Bone marrow (tissue), 2 donors: ENCODE data around the gene QRFP.

ENCODE experiments used
- DNase-seq, 2 donors: peaks; one replicate each; lab custom pipeline; 2025; lab: John Stamatoyannopoulos, UW

Gene QRFP, protein sequence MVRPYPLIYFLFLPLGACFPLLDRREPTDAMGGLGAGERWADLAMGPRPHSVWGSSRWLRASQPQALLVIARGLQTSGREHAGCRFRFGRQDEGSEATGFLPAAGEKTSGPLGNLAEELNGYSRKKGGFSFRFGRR

DNA sequence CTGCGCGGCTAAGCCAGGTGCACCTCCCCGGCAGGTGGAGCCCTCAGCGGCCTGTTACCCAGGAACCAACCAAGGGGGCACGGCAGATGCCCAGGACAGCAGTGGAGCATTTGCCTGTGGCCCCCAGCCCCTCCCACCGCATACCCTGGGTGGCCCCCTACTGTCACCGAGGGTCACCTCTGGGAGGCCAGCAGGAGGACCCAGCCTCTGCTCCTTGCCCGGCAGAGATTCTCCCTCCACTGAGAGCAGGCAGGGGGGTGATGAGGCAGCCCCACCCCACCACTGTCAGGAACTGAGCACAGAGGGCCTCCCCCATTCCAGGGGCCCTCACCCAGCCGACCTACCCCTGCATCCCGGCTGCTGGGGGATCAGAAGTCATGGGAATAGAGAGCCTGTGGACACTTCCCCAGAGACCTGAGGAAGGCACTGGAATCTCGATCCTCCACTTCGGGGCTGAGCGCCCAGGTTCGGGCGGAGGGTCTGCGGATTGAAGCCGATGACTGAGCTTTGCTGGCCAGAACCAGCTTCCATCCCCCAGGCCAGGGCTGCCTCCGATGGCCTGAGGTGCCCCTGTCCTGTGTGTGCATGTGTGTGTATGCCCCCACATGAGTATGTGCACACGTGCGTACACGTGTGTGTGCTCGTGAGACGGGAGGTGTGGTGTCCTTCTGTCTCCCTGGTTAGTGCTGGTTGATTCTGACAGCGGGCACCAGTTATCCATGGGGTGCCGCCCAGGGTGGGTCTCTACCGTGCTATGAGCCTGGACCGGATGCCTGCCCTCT, at the start of gene QRFP:
TSS of gene QRFP (minus strand) at position 580 of the 782 bp plus-strand sequence. CDS start 2,974 bp downstream, outside the sequence.
- no peak for DNase-seq

DNA sequence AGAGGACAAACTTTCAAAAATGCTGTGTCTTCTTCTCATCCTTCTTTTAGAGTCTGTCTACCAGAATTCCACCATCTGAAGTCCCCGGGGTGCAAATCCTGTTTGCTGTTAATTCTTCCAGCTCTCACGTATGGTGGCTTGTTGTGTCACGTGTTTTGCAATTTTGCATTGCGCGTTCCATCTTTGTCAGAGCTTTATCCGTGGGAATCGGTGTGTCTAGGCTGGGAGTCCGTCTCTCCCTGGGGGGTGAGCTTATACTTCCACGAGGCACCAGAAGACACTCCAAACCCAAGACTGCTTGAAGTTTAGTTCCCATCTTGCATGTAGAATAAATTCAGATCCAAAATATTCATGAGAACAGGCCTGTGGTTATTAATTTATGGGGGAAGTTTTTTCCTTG, 48.6 kb upstream of the QRFP start:
- DNase-seq: no peak

DNA sequence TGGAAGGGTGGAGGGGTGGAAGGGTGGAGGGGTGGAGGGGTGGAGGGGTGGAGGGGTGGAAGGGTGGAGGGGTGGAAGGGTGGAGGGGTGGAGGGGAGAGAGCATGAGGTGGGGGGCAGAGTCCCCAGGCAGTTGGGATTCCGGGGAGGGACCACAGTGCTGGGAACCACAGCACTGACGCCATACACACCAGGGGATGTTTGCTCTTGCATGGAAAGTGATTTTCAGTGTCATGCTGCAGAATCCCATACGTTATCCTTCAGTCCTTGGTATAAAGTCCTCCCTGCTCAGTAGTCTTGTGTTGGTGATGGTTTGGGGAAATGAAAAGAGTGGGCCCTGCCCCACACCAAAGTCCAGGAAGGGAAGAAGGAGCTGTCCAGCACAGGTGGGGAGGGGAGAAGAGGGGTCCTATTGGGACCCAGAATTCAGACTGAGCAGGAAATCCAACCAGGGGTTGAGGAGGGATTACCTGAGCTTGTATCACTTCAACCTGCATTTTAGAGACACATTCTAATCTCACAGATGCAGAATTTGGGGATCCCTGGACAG, 48.0 kb upstream of the QRFP start:
- DNase-seq: no peak

DNA sequence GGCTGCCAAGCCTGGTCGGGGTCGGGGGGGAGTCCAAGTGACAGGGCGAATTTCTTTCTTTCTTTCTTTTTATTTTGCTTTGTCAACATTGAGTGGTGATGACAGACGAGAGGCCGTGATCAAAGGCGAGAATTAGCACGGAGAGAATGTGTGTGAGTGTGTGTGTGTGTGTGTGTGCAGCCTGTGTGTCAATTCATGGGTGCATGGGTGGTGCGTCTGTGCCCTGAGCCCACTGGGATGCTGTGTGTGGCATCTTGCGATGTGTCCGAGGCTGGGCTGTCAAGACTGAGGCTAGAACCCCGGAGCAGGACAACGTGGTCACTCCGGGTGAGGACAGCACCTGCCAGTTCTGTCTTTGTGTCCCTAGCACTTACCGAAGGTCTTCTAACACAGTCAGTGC, 47.2 kb upstream of the QRFP start:
- no peak for DNase-seq

DNA sequence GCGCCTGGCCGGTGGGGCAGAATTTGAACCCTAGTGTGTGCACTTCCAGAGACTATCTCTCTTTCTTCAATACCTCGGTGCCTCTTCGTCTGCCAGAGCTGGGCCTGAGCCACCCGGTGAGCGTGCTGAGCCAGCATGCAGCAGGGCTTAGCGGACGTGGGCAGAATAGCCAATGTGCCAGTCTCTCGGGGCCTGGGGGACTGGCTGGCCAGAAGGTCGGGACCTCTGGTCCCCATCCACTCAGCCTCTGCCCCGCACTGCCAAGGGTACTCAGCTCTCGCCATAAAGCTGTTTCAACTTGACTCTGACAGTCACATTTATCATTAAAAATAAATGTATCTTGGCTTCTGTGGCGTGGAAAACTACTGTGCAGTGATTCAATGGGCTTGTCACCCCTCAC, 46.6 kb upstream of the QRFP start:
- DNase-seq: no peak

DNA sequence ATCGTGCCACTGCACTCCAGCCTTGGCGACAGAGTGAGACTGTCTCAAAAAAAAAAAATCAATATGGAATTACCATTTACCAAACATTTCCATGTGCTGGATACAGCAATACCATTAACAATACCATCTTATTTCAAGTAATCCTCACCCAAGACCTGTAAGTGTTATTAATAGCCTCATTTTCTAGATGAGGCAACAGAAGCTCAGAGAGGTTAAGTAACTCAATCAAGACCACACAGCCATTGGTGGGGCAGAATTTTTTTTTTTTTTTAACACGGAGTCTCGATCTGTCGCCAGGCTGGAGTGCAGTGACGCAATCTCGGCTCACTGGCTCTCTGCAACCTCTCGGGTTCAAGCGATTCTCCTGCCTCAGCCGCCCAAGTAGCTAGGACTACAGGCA, 46.1 kb upstream of the QRFP start:
- no peak for DNase-seq

DNA sequence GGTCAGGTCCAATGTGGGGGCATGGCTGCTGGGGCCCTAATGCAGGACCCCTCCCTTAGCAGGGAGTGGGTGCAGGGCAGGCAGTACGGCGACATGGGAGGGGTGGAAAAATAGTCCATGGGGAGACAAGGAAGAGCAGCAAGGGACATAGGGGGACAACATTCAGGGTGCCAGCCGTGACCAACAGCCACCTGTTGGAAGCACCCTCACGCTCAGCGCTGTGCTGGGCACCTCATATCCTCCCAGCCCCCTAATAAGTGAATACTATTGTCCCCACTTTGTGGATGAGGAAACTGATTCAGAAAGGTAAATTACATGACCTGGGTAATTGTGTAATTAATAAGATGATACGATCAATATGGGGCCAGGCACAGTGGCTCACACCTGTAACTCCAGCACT, 45.5 kb upstream of the QRFP start:
- DNase-seq: no peak

DNA sequence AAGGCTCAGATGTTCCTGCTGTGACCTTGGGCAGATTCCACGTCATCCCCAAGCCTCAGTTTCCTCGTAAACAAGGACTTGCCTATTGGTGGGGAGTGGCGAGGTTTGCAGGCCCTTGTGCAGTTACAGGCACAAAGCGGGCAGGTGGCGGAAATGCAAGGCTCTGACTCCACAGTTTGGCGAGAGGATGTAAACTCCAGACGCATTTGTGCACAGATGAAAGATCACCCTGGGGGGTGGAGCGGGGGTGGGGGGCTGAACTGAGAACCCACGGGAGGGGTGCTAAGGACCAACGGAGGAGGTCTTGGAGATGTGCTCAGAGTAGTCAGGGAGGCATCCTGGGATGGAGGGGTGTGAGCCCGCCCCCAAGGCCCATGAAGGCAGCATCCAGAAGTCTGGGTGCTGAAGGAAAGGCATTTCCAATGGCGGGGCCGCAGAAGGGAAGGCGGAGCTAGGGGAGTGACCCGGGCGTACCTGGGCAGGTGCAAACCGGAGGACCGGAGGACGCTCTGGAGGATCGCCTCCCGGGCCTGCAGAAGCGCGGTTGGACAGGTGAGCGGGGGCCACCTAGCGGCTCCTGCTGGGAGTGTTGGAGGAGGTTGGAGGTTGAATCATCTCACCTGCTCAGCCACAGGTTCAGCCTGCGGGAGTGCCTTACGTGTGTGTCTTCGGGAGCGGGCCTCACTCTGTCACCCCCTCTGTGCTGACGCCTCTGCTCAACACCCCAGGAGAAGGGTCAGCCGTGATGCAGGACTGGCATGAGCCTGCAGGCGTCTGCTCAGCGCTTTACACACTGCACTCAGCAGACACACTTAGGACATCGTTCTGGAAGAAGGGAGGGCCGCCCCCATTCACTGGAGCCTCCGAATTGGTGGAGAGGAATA, 44.3 kb upstream of the QRFP start:
- DNase-seq: peak; percentile 4

DNA sequence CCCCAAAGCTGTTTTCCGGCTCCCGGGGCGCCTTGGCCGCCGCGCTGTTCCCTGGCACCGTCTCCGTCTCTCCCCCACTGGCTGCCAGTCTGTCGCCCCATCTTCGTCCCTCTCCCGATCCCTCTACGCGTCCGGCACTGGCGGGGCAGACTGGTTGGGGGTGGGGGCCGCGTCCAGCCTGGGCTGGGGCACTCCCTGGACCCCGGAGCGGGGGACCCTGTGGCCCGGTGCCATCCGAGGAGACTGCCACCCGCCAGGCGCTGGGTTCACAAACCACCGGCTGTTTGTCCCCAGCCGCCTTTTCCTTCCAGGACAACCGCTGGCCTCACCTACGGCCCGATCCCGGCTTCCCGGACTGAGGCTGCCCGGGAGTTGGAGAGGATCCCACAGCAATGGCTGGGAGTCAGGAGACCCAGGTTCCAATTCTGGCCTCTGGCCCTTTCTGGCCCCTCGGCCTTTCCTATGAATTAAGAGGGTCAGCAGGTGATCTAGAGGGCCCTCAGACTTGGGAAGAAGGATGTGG, 43.5 kb upstream of the QRFP start:
- no peak for DNase-seq

DNA sequence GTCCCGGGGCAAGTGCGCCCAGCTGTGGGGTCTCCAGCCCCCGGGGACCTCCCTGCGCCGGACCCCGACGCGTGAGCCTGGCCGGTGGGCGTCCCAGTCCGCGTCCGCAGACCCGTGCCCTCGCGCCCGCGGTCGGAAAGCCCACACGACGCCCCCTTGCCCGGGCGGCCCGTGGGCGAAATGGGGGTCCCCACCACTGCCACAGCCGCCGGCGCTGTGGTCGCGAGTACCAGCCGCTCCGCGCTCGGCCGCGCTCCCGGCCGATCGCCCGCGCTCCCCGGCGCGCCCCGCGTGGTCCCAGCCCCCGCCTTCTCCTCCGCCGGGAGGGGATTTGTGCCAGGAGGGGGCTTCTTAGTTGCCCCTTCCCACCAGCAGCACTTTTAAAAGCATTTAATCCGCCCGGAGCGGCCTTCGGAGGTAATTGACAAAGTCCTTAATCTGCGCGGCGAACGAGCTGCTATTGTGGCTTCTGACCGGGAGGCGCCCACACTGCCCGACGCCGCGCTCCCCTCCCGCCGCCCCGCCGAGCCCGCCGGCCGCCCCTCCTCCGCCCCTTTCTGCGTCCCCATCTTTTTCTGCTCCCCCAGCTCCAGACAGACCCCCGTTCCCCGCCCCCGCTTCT, 42.9 kb upstream of the QRFP start:
- DNase-seq: no peak

DNA sequence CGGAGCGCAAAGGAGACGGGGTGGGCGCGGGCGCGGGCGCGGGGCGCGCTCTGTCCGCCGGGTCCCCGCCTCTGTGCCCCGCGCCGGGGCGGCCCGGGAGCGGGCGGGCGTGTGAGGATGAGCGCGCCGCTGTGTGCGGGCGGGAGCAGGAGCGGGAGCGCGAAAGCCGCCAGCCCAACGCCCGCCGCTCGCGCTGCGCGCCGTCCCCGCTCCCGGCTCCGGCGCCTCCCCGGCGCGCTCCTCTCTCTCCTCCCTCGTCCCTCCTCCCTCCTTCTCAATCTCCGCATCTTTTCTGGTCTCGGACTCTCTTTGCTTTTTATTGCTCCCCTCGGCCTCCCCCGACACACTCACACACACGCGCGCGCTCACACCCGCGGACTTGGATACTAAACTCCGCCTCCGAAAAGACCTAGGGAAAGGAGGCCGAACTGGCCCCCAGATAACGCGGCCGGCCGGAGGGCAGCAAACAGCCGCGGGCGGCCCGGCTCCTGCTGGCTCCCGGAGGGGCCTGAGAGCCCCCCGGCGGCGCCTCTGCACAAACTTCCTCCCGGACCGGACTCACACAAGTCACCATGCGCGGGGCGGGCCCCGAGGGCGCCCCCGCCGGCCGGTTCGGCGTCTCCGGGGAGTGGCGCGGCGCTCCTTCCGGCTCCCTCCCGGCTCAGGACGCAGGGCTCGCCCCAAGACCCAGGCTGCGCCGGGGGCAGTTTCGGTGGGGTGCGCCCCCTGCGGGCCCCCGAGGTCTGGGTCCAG, 42.2 kb upstream of the QRFP start, which contains the start of gene FIBCD1:
TSS of gene FIBCD1 (minus strand) at position 596 of the 753 bp plus-strand sequence. CDS start 640 bp downstream, outside the sequence.
- no peak for DNase-seq

DNA sequence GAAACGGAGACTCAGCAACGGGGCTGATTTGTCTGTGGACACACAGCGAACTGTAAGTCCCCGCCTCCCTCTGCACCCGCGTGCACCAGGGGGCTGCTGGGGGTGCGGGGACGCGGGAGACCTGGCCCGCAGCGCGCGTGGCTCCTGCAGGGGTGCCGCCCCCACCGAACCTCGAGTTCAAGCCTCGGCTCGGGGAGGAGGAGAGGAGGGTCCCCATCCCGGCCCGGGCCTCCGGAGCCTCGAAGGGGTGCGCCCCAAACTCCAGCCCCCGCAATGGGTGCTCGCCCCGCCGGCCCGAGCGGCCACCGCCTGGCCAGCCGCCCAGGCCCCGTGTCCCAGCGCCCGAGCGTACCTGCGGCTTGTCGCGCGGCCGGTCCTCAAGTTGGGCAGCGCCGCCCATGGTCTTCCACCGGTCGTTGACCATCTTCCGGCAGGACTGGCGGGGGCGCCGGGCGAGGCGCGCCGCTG, 41.6 kb upstream of the QRFP start:
- DNase-seq: no peak

DNA sequence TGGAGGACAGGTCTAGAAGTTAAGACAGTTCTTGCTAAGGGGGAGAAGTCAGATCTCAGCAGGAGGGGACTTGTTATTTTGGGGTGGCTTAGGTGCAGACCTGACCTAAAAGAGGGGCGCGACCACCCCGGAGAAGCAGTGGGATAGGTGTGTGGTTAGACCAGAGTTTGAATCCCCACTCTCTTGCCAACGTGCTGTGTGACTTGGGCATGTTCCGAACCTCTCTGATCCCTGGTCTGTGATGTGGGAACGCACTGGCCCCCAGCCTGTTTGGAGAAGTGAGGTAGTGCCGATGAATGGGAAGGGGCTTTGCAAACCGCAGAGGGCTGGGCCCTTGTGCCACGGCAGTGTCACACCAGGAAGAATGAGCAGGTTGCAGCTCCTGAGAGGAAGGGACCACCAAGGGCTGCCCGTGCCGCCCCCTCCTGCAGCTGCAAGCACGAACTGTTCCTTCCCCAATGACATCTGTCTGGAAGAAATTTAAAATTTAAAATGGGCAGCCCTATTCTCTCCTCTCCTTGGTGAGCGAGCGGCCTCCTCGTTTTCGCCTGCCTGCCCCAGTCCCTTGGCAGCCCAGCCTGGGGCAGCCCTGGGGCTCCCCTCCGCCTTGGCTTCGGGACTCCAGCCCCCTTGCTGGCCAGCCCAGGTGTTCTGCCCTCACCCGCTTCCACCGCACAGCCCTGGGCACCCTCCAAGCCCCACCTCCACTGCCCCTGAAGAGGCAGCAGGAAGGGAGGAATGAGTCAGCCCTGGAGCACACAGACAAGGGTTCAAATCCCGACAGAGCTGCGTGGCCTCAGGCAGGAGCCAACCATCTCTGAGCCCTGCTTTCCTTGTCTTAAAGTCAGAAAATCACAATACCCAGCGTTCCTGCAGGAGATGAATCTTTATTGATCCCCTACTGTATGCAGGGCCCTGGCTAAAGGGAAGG, 40.8 kb upstream of the QRFP start:
- no peak for DNase-seq

DNA sequence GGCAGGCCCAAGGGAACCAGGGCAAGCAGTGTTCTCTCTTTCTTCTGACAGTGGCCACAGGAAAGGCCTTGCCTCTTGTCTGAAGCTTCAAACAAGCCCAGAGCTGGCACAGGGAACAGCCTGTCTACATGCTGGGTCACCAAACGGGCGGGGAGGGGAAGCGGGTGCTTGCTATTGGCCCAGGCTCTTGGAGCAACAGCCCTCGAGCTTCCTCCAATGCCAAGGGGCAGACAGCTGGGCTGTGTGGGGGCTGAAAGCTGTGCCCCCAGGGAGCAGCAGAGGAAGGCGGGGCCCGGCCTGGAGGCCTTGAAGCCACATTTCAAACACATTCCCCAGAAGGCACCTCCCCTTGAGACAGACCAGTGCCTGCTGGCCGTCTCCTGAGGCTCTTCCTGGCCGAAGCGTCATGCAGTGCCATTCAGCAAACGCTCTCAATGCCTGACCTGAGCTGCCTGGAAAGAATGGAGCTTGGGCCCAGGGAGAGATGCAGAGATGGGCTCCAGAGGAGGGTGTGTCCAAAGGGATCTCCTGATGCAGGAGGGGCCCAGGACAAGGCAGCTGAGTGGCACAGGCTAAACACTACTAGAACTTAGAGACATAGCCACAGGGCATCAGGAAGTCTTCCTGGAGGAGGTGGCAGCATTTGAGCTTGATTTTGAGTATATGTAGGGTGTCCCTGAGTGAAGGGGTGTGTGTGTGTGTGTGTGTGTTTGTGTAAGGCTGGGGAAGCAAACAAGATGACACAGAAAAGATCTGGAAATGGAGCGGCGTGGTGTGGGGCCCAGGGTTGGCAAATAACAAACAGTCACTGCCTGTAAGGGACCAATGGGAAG, 39.9 kb upstream of the QRFP start:
- DNase-seq: no peak

DNA sequence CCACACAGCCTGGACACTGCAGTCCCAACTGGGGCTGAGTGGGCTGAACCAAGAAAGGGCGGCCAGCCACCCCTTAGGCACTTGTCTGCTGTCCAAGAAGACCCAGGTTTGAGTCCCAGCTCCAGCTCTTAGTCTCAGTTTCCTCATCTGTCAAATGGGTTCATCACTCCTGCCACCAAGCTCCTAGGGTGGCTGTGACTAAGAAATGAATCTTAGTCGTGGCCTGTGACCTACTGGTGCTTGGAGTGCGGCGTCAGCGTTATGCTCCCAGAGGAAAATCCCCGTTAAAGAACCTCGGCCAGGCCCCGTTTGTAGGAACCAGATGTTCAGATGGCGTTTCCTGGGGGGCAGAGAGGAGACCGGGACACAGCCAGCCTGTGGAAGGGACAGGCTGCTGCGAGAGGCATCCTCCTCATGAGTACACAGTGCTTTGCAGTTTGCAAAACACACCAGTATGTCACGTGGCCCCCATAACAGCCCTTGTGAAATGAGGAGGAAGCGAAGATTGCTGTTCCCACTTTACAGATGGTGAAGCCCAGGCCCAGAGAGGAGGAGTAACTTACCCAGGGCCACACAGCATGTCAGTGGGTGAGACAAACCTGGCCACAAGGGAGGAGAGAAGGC, 39.1 kb upstream of the QRFP start:
- DNase-seq: no peak

DNA sequence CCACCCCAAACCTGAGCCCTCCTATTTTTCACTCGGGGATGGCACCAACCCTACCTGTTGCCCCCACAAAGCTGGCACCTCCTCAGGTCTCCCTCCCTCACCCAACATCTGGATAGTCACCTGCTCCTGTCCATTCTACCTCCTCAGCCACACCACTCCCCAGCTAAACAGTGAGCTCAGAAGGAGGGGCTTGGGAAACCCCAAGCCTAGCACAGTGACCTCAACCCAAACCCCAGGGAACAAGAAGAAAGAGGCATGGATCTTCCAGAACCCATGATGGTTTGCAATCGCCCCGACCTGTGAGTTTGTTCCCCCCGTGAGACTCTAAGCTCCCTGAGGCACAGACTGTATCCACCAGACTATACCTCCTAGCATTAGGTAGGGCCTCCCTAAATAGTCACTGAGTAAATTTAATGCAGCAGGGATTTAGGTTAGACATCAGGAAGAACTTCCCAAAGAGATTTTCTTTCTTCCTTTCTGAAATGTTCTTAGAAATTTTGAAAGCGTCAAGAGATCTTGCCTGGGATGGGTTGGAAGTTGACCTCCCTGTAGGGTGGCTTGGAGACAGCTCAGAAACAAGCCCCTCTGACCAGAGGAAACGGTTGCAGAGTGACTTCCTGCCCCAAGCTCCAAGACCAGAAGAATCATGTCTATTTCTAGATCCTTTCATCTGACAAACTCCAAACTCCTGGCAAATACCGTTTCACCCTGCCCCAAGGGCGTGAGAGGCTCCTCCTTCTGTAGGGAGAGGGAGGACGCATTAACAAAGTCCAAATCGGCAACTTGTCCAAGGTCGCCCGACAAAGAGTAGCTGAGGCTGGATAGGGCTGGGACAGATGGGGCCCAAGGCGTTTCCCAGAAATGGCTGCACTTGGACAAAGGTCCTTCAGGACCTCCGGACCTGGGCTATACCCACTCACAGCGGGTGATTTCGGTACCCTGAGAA, 38.4 kb upstream of the QRFP start:
- no peak for DNase-seq

DNA sequence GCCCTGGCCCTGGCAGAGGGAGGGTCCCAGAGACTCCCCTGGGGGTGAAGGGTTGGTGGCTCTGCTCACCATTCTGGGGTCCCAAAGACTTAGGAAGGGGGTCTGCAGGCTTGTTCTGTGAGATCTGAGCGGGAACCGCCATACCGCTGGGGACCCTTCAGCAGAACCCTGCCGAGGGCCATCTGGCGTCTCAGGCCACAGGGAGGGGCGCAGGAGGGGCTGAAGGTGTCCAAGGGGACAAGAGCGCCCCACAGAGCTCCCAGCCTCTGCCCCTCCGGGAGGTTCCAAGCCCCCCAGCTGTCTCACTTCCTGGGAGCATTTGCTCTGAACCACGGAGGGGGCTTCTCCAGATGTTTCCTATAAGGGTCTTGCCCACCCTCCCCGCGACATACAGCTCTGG, 37.6 kb upstream of the QRFP start:
- DNase-seq: no peak
